Measurements from ENCODE around the gene ABLIM3.
"Not testable (repeated sequence)": the region's sequence is repeated elsewhere in the genome, so short reads cannot be mapped to it uniquely, and the experiment has no call there.

The ABLIM3 gene

GRCh38 chr5:149160291-149160787 lies 19.0 kb downstream of the ABLIM3 start:
- DNase-seq, result no peak

GRCh38 chr5:149161026-149161687 lies 19.9 kb downstream of the ABLIM3 start:
- DNase-seq, result no peak

- no peak for DNase-seq
These were observed 20.6 kb downstream of the ABLIM3 start for GRCh38 chr5:149161850-149162249.

- DNase-seq, result no peak
These were observed 21.2 kb downstream of the ABLIM3 start for GRCh38 chr5:149162401-149163084.

GRCh38 chr5:149164731-149165130 lies 23.4 kb downstream of the ABLIM3 start:
- no peak for DNase-seq

GRCh38 chr5:149166128-149166527 lies 24.8 kb downstream of the ABLIM3 start:
- no peak for DNase-seq

- DNase-seq, result no peak
These were observed 25.4 kb downstream of the ABLIM3 start for GRCh38 chr5:149166591-149167100.

GRCh38 chr5:149168276-149168906 lies 27.1 kb downstream of the ABLIM3 start:
- DNase-seq, result no peak

GRCh38 chr5:149170299-149170698 lies 29.0 kb downstream of the ABLIM3 start:
- no peak for DNase-seq

GRCh38 chr5:149172261-149172660 lies 31.0 kb downstream of the ABLIM3 start:
- DNase-seq, result no peak

- DNase-seq, result no peak
These were observed 31.6 kb downstream of the ABLIM3 start for GRCh38 chr5:149172709-149173505.

- DNase-seq, result no peak
These were observed 33.5 kb downstream of the ABLIM3 start for GRCh38 chr5:149174847-149175234.

GRCh38 chr5:149175346-149176105 lies 34.2 kb downstream of the ABLIM3 start:
- DNase-seq, result no peak

- no peak for DNase-seq
These were observed 36.1 kb downstream of the ABLIM3 start for GRCh38 chr5:149177339-149177843.

- no peak for DNase-seq
These were observed 36.7 kb downstream of the ABLIM3 start for GRCh38 chr5:149177911-149178565.

GRCh38 chr5:149181732-149182131 lies 40.4 kb downstream of the ABLIM3 start:
- DNase-seq, result no peak

GRCh38 chr5:149182241-149182640 lies 40.9 kb downstream of the ABLIM3 start:
- DNase-seq, result no peak

- DNase-seq, result no peak
These were observed 43.8 kb downstream of the ABLIM3 start for GRCh38 chr5:149185067-149185466.

GRCh38 chr5:149186506-149186905 lies 45.2 kb downstream of the ABLIM3 start:
- no peak for DNase-seq

GRCh38 chr5:149187617-149188016 lies 46.3 kb downstream of the ABLIM3 start:
- DNase-seq, result not testable (repeated sequence)

GRCh38 chr5:149188383-149188782 lies 47.1 kb downstream of the ABLIM3 start:
- no peak for DNase-seq
